ENCODE data around the gene GALNT1. TPM values are rescaled to one million over a fixed set of nuclear protein-coding genes. Genes with fewer than 3 reads are reported as not detected.
A peak's percentile ranks its signal among the peaks of the same experiment; 100 is the strongest.

Gene GALNT1
- 29.2 TPM for total RNA-seq

DNA sequence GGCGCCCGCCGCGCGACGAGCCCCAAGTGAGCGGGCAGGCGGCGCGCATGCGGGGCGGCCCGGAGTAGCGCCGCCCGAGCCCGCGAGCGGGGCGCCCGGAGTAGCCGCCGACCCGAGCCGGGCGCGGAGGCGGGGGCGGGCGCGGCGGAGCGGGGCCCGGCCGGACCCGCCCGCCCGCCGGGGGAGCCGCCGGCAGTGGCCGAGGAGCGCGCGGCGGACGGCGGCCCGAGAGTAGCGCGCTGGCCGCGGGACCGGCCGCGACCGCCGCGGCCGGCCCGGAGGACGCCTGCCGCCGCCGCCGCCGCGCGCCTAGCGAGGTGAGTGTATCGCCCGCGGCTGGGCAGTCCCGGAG, at the start of gene GALNT1:
GALNT1 (plus strand) TSS at position 195 of the 352 bp plus-strand sequence. CDS start 72,923 bp downstream, outside the sequence.
- intact Hi-C loops (cut with DNase I), result no loop called here
- no peak for DNase-seq (ENCODE audit: extremely low spot score in 2 of 2)

DNA sequence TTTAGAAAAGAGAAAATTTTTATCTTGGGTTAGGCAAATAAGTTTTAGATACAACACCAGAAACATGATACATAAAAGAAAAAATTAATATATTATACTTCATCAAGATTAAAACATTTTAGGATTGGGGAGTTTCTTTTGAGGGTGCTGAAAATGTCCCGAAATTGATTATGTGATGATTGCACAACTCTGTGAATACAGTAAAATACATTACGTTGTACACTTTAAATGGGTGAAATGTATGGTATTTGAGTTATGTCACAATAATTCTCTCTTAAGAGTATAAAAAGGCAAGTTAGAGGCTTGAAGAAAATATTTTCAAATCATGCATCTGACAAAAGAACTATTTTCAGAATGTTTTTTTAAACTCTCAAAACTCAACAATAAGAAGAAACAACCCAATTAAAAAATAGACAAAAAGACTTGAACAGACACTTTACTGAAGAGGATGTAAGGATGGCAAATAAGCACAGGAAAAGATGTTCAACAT, 47.6 kb upstream of the GALNT1 start:
- TF ChIP-seq, protein P1, sequence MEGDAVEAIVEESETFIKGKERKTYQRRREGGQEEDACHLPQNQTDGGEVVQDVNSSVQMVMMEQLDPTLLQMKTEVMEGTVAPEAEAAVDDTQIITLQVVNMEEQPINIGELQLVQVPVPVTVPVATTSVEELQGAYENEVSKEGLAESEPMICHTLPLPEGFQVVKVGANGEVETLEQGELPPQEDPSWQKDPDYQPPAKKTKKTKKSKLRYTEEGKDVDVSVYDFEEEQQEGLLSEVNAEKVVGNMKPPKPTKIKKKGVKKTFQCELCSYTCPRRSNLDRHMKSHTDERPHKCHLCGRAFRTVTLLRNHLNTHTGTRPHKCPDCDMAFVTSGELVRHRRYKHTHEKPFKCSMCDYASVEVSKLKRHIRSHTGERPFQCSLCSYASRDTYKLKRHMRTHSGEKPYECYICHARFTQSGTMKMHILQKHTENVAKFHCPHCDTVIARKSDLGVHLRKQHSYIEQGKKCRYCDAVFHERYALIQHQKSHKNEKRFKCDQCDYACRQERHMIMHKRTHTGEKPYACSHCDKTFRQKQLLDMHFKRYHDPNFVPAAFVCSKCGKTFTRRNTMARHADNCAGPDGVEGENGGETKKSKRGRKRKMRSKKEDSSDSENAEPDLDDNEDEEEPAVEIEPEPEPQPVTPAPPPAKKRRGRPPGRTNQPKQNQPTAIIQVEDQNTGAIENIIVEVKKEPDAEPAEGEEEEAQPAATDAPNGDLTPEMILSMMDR (IDR thresholded peaks at IDR 0.05), result no peak
- intact Hi-C loops (cut with DNase I), result no loop called here
- Histone ChIP-seq H3K27me3 (no peaks in the 10 kb centered on the region), H3K4me3 (no peak overlapping the region), H3K36me3 (no peaks in the 10 kb centered on the region), H3K27ac (no peak overlapping the region), H3K4me1 (no peaks in the 10 kb centered on the region), H3K9me3 (no peaks in the 10 kb centered on the region)
- no peak for DNase-seq (ENCODE audit: extremely low spot score in 2 of 2)

More for the DNA sequence above, at the start of gene GALNT1:
- Histone ChIP-seq H3K27me3 (no peaks in the 10 kb centered on the region), H3K27ac (peak within 1 kb of the TSS; percentile 89), H3K4me3 (peak within 1 kb of the TSS; percentile 76 to 89), H3K9me3 (no peaks in the 10 kb centered on the region), H3K4me1 (peaks cover 28% of the 10 kb centered on the region), H3K36me3 (no peaks in the 10 kb centered on the region)
- no peak for TF ChIP-seq POLR2AphosphoS5 (IDR thresholded peaks at IDR 0.05; ENCODE audit: insufficient read depth in 1 of 2, low read depth in 1 of 2)
- TF ChIP-seq, protein P1 (IDR thresholded peaks at IDR 0.05), result no peak
- TF ChIP-seq POLR2A (IDR thresholded peaks at IDR 0.05), result no peak

DNA sequence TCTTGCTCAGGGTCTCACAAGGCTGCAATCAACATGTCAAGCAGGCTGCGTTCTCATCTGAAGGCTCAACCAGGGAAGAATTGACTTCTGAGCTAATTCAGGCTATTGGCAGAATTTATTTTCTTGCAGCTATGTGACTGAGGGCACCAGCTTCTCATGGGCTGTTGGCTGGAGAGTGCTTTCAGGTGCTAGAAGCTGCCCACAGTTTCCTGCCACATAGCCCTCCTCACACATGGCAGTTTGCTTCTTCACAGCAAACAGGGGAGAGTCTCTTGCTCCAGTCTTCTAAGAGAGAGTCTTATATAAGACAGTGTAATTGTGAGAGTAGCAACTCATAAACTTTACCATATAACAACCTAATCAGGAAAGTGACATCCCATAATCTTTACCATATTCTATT, 46.2 kb upstream of the GALNT1 start:
- TF ChIP-seq, protein P1 (IDR thresholded peaks at IDR 0.05), result no peak
- TF ChIP-seq POLR2AphosphoS5 (IDR thresholded peaks at IDR 0.05; ENCODE audit: insufficient read depth in 1 of 2, low read depth in 1 of 2) (no peak), POLR2A (IDR thresholded peaks at IDR 0.05) (no peak)
- no peaks in the 10 kb centered on the region for H3K27me3 ChIP-seq
- DNase-seq (ENCODE audit: extremely low spot score in 2 of 2), result no peak

DNA sequence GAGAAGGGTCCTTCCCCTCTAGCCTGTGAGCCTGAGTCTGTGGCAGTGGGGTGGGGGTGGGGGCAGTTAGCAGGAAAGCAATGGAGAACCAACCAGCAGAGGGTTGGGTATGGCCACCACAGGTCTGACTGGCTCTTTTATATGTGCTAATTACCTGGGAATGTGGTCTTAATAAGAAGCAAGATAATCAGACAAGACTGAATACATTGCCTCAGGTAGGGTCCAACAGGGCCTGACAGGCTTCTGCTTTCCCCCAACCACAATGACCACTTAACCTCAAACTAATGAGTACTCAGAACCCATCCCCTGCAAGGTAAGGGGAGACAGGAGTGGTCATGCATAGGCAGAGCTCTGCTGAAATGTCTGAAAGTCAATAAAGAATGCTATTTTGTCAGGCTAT, 39.2 kb upstream of the GALNT1 start:
- no peak for DNase-seq (ENCODE audit: extremely low spot score in 2 of 2)
- no peaks in the 10 kb centered on the region for H3K9me3 ChIP-seq
- no peaks in the 10 kb centered on the region for H3K36me3 ChIP-seq
- no peaks in the 10 kb centered on the region for H3K4me1 ChIP-seq
- H3K4me3 ChIP-seq, result no peak overlapping the region
- TF ChIP-seq, protein P1 (IDR thresholded peaks at IDR 0.05), result no peak
- TF ChIP-seq POLR2AphosphoS5 (IDR thresholded peaks at IDR 0.05; ENCODE audit: insufficient read depth in 1 of 2, low read depth in 1 of 2), result no peak
- no peaks in the 10 kb centered on the region for H3K27me3 ChIP-seq
- intact Hi-C loops (cut with DNase I), result no loop called here
- H3K27ac ChIP-seq, result no peak overlapping the region

More for the DNA sequence above, 46.2 kb upstream of the GALNT1 start:
- Histone ChIP-seq H3K36me3 (no peaks in the 10 kb centered on the region), H3K9me3 (no peaks in the 10 kb centered on the region), H3K27ac (no peak overlapping the region), H3K4me3 (no peak overlapping the region), H3K4me1 (no peaks in the 10 kb centered on the region)
- intact Hi-C loops (cut with DNase I), result no loop called here

DNA sequence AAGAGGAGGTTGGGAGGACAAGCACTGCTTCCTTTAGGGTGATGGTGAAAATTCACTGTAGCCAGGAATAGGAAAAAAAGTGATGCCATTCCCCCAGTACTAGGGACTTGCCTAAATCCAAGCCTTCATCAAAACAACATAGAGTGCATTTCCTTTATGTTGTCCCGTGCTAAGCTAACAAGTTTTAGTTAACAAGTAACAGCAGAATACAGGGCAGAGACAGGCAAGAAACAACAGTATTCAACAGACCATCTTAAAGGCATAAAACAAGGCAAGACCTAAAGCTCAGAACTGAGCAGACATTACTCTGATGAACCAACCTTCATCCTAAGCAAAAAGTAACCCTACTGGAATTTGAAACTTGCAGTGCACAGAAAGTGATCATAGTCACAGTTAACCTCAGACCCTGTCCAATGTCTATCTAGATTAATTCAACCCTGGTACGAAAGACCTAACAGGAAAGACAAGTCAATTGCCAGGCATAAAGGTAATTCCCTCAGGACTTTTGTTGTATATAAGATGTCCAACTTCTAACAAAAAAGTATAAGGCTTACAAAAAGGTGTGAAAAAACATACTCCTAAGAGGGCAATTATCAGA, 34.4 kb upstream of the GALNT1 start:
- intact Hi-C loops (cut with DNase I), result no loop called here
- Histone ChIP-seq H3K27ac (no peak overlapping the region), H3K4me1 (no peaks in the 10 kb centered on the region), H3K4me3 (no peak overlapping the region), H3K36me3 (no peaks in the 10 kb centered on the region), H3K27me3 (no peaks in the 10 kb centered on the region), H3K9me3 (no peaks in the 10 kb centered on the region)
- no peak for TF ChIP-seq POLR2A (IDR thresholded peaks at IDR 0.05)
- TF ChIP-seq, protein P1 (IDR thresholded peaks at IDR 0.05), result no peak
- TF ChIP-seq POLR2AphosphoS5 (IDR thresholded peaks at IDR 0.05; ENCODE audit: insufficient read depth in 1 of 2, low read depth in 1 of 2), result no peak
- DNase-seq (ENCODE audit: extremely low spot score in 2 of 2), result no peak

All from vagina (tissue), 2 donors.